Activated T-cell treated with anti-CD3 and anti-CD28 coated beads for 4 hours (primary cell): ENCODE measurements around the gene GLOD4.
"Not testable (repeated sequence)": the region's sequence is repeated elsewhere in the genome, so short reads cannot be mapped to it uniquely, and the experiment has no call there.

Experiments
- DNase-seq: peaks from one replicate; pipeline ENCODE4 v3.0.0-alpha.2; 2020

The GLOD4 gene

GRCh38 chr17:801660-802059 is 19.6 kb upstream of the GLOD4 start:
- DNase-seq = no peak

- DNase-seq = no peak
Observed at GRCh38 chr17:800446-801242, 18.6 kb upstream of the GLOD4 start.

GRCh38 chr17:799261-799660 is 17.2 kb upstream of the GLOD4 start:
- no peak for DNase-seq

- no peak for DNase-seq
Observed at GRCh38 chr17:798246-798645, 16.2 kb upstream of the GLOD4 start.

GRCh38 chr17:797236-797840 is 15.3 kb upstream of the GLOD4 start:
- no peak for DNase-seq

- no peak for DNase-seq
Observed at GRCh38 chr17:796609-797008, 14.5 kb upstream of the GLOD4 start.

GRCh38 chr17:795721-796120 is 13.6 kb upstream of the GLOD4 start:
- DNase-seq = no peak

- DNase-seq = no peak
Observed at GRCh38 chr17:795276-795675, 13.2 kb upstream of the GLOD4 start.

- peak; percentile 14 for DNase-seq
Observed at GRCh38 chr17:794876-795275, 12.8 kb upstream of the GLOD4 start.

GRCh38 chr17:792277-792676 is 10.2 kb upstream of the GLOD4 start:
- no peak for DNase-seq

GRCh38 chr17:791829-792228 is 9.7 kb upstream of the GLOD4 start:
- no peak for DNase-seq

GRCh38 chr17:790874-791247 is 8.8 kb upstream of the GLOD4 start:
- DNase-seq = not testable (repeated sequence)

- not testable (repeated sequence) for DNase-seq
Observed at GRCh38 chr17:789931-790873, 8.1 kb upstream of the GLOD4 start.

GRCh38 chr17:789160-789840 is 7.2 kb upstream of the GLOD4 start:
- DNase-seq = no peak

- DNase-seq = no peak
Observed at GRCh38 chr17:788551-788950, 6.5 kb upstream of the GLOD4 start.

- no peak for DNase-seq
Observed at GRCh38 chr17:787641-788221, 5.7 kb upstream of the GLOD4 start.

- not testable (repeated sequence) for DNase-seq
Observed at GRCh38 chr17:785901-786300, 3.8 kb upstream of the GLOD4 start.

- DNase-seq = no peak
Observed at GRCh38 chr17:784143-784542, 2.1 kb upstream of the GLOD4 start.

GRCh38 chr17:778096-778495 is 4.0 kb downstream of the GLOD4 start:
- DNase-seq = no peak

GRCh38 chr17:774313-774584 is 7.8 kb downstream of the GLOD4 start:
- DNase-seq = no peak

GRCh38 chr17:773467-774312 is 8.4 kb downstream of the GLOD4 start:
- no peak for DNase-seq

- no peak for DNase-seq
Observed at GRCh38 chr17:773016-773415, 9.1 kb downstream of the GLOD4 start.
